LNCaP clone FGC (cell line): ENCODE measurements around the gene RALB.
"Not testable (repeated sequence)": the region's sequence is repeated elsewhere in the genome, so short reads cannot be mapped to it uniquely, and the experiment has no call there.

Experiments
- DNase-seq: peaks from one replicate; pipeline ENCODE4 v3.0.0-alpha.2; 2011; ENCODE audit warnings: low read depth
- H3K4me3 ChIP-seq: 2 replicates; pipeline ENCODE4 v1.5.1; 2011; ENCODE audit warnings: mild to moderate bottlenecking, low read depth, low read length, control low read depth
- TF ChIP-seq, protein P1 (sequence below): IDR thresholded peaks from 2 replicates; pipeline ENCODE4 v1.5.1; 2012; ENCODE audit warnings: mild to moderate bottlenecking; ENCODE audit not compliant: control insufficient read depth, insufficient read depth; ENCODE audit errors: extremely low read depth

RALB gene

DNA sequence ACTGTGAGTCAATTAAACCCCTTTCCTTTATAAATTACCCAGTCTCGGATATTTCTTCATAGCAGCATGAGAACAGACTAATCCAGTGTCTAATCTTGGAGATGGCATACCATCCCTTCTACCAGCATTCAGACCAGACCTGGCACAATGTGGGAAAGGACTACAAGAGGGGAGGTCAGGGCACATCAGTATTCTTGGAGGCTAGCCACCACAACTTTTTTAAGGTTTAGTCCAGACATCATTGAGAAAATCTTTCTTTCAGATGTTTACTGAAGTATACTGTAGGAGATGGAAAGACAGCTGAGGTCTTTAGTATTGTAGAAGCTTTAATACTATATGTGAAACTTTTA, 4.0 kb downstream of the RALB start:
- no peak overlapping the region for H3K4me3 ChIP-seq
- TF ChIP-seq, protein P1, sequence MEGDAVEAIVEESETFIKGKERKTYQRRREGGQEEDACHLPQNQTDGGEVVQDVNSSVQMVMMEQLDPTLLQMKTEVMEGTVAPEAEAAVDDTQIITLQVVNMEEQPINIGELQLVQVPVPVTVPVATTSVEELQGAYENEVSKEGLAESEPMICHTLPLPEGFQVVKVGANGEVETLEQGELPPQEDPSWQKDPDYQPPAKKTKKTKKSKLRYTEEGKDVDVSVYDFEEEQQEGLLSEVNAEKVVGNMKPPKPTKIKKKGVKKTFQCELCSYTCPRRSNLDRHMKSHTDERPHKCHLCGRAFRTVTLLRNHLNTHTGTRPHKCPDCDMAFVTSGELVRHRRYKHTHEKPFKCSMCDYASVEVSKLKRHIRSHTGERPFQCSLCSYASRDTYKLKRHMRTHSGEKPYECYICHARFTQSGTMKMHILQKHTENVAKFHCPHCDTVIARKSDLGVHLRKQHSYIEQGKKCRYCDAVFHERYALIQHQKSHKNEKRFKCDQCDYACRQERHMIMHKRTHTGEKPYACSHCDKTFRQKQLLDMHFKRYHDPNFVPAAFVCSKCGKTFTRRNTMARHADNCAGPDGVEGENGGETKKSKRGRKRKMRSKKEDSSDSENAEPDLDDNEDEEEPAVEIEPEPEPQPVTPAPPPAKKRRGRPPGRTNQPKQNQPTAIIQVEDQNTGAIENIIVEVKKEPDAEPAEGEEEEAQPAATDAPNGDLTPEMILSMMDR, result no peak
- DNase-seq, result no peak

GRCh38 chr2:120257522-120257921, 4.9 kb downstream of the RALB start:
- TF ChIP-seq, protein P1, result no peak
- no peak for DNase-seq
- H3K4me3 ChIP-seq, result no peak overlapping the region

- TF ChIP-seq, protein P1, result no peak
Observed at GRCh38 chr2:120258196-120258595, 5.5 kb downstream of the RALB start.

DNA sequence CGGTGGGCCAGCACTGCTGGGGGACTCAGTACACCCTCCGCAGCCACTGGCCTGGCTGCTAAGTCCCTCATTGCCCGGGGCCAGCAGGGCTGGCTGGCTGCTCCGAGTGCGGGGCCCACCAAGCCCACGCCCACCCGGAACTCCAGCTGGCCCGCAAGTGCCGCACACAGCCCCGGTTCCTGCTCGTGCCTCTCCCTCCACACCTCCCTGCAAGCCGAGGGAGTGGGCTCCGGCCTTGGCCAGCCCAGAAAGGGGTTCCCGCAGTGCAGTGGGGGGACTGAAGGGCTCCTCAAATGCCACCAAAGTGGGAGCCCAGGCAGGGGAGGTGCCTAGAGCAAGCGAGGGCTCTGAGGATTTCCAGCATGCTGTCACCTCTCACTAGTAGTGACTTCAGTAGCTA, 7.3 kb downstream of the RALB start:
- not testable (repeated sequence) for H3K4me3 ChIP-seq, DNase-seq

More at GRCh38 chr2:120258196-120258595, 5.5 kb downstream of the RALB start:
- H3K4me3 ChIP-seq, result no peak overlapping the region
- no peak for DNase-seq

DNA sequence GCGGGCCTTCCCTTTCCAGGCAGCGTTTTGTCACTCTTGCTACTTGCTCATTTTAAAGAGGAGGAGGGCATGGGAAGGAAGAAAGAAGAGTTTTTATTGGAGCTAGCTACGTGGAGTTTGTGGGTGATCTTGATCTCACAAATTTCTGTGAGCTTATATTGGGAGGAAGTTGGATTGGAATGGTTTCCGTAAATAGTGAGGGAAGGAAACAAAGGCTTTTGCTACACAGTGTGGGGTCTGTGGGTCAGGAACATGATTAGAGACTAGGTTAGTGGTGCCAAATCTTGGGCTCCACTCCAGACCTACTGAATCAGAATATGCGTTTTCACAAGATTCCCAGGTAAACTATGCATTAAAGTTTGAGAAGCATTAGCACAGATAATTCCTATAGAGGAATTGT, 8.1 kb downstream of the RALB start:
- no peak for DNase-seq
- no peak overlapping the region for H3K4me3 ChIP-seq
- TF ChIP-seq, protein P1, result no peak

DNA sequence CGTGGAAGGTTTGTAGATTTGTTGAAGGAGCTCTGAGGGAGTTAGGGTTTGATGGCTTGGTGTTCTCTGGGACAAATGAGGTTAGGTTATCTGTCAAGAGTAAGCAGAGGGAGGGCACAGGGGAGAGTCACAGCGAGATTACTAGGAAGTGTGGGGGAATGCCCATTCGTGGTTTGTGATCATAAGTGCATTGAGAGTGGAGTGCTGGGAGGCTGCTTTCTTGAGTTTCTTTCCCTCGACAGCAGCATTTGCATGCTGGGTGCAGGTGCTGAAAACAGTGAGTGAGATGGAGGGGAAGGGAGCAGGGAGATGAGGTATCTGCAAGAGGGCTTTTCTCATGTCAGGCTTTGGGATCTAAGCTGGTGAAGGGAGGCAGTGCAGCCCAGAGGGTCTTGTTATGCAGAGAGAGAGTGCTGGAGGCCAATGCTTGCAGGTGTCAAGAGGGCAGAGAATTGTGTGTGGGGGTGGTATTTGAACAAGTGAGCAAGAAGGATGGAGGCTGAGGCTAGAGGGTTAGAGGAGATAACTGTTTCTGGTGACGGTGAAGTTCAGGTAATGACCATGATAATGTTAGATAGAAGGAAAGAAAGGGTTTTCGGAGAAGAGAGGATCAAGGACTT, 8.8 kb downstream of the RALB start:
- TF ChIP-seq, protein P1, result no peak
- DNase-seq, result no peak

GRCh38 chr2:120262150-120262549, 9.5 kb downstream of the RALB start:
- TF ChIP-seq, protein P1, result no peak
- no peak overlapping the region for H3K4me3 ChIP-seq
- no peak for DNase-seq

More for the DNA sequence above, 8.8 kb downstream of the RALB start:
- H3K4me3 ChIP-seq, result no peak overlapping the region
